HepG2 (cell line): ENCODE results near the gene TMEM107. TPM values are rescaled to one million over a fixed set of nuclear protein-coding genes. Genes with fewer than 3 reads are reported as not detected.
A peak's percentile ranks its signal among the peaks of the same experiment; 100 is the strongest.

Source experiments
- ATAD3A ChIP-seq: sonication (generic); formaldehyde crosslinking; IDR thresholded peaks from 2 replicates; pipeline ENCODE4 v1.4.0; 2020; ENCODE audit warnings: missing genetic modification reagents
- CBX2 ChIP-seq, 2 experiments: fragments of 200-600 bp in 1 of 2; sonication (generic); formaldehyde crosslinking in 1 of 2; IDR thresholded peaks; 2 replicates each; pipeline versions ENCODE4 v1.7.0 to v1.8.1; 2018 to 2022; ENCODE audit warnings: low read depth in 2 of 2, low read length in 1 of 2, mild to moderate bottlenecking in 1 of 2, missing genetic modification reagents in 1 of 2
- CHD2 ChIP-seq: IDR thresholded peaks from 2 replicates; pipeline ENCODE4 v1.6.1; 2011; ENCODE audit warnings: low read depth, low read length, improper control_type of control experiment
- FLYWCH1 ChIP-seq: sonication (generic); formaldehyde crosslinking; IDR thresholded peaks from 2 replicates; pipeline ENCODE4 v1.8.1; 2023; ENCODE audit warnings: mild to moderate bottlenecking, missing genetic modification reagents
- GLMP ChIP-seq: sonication (generic); formaldehyde crosslinking; IDR thresholded peaks from 2 replicates; pipeline ENCODE4 v1.9.0; 2021; ENCODE audit warnings: missing genetic modification reagents, mild to moderate bottlenecking, borderline replicate concordance
- NFKB2 ChIP-seq: sonication (generic); formaldehyde crosslinking; IDR thresholded peaks from 2 replicates; pipeline ENCODE4 v1.4.0; 2020; ENCODE audit warnings: missing genetic modification reagents, borderline replicate concordance
- NR2F1 ChIP-seq, 2 experiments: fragments of 450-650 bp in 1 of 2; formaldehyde crosslinking in 1 of 2; IDR thresholded peaks; 2 replicates each; pipeline versions ENCODE4 v1.5.0 to v1.6.1; 2016 to 2020; ENCODE audit warnings: mild to moderate bottlenecking in 1 of 2, missing compliant biosample characterization in 1 of 2, missing genetic modification reagents in 1 of 2, moderate library complexity in 1 of 2
- RFXAP ChIP-seq: sonication (generic); formaldehyde crosslinking; IDR thresholded peaks from 2 replicates; pipeline ENCODE4 v1.4.0; 2020; ENCODE audit warnings: missing genetic modification reagents, borderline replicate concordance
- RXRA ChIP-seq: sonication (generic); formaldehyde crosslinking; IDR thresholded peaks from 2 replicates; pipeline ENCODE4 v1.5.1; 2020; ENCODE audit warnings: missing genetic modification reagents
- SMARCC2 ChIP-seq: fragments of 450-650 bp; IDR thresholded peaks from 2 replicates; pipeline ENCODE4 v1.6.1; 2017; ENCODE audit warnings: antibody characterized with exemption, mild to moderate bottlenecking
- SP5 ChIP-seq: IDR thresholded peaks from 2 replicates; pipeline ENCODE4 v1.6.1; 2016; ENCODE audit warnings: low read depth, borderline replicate concordance
- YEATS4 ChIP-seq: sonication (generic); formaldehyde crosslinking; IDR thresholded peaks from 2 replicates; pipeline ENCODE4 v1.4.0; 2020; ENCODE audit warnings: missing genetic modification reagents, borderline replicate concordance
- ZBTB20 ChIP-seq: sonication (generic); formaldehyde crosslinking; IDR thresholded peaks from 2 replicates; pipeline ENCODE4 v1.8.1; 2023; ENCODE audit warnings: missing genetic modification reagents, low read depth, mild to moderate bottlenecking, borderline replicate concordance
- ZNF446 ChIP-seq: sonication (generic); formaldehyde crosslinking; IDR thresholded peaks from 2 replicates; pipeline ENCODE4 v1.5.0; 2020; ENCODE audit warnings: mild to moderate bottlenecking, missing genetic modification reagents
- ZNF598 ChIP-seq: sonication (generic); formaldehyde crosslinking; IDR thresholded peaks from 2 replicates; pipeline ENCODE4 v1.5.1; 2020; ENCODE audit warnings: mild to moderate bottlenecking, missing genetic modification reagents, borderline replicate concordance
- ZSCAN21 ChIP-seq: sonication (generic); formaldehyde crosslinking; IDR thresholded peaks from 2 replicates; pipeline ENCODE4 v1.8.0; 2022; ENCODE audit warnings: mild to moderate bottlenecking, missing genetic modification reagents, moderate library complexity, borderline replicate concordance
- polyA plus RNA-seq, 8 experiments: library from polyadenylated mRNA; depleted of rRNA in 3 of 8; stranded (reverse) in 7 of 8; unstranded in 1 of 8; fragments of >200 nt; fragmentation: Illumina TruSeq in 4 of 8; extraction: Trizol in 4 of 8; gene quantifications; 2 replicates each; pipeline versions ENCODE4 v1.2.1 to v1.2.3, GENCODE V29; 2011 to 2016; ENCODE audit warnings: low read depth in 4 of 8, missing spikeins in 1 of 8, mixed read lengths in 1 of 8; ENCODE audit not compliant: insufficient read depth in 1 of 8
- total RNA-seq, 5 experiments: library from RNA; depleted of rRNA; stranded (reverse); fragments of >200 nt; fragmentation: Illumina TruSeq; extraction: Trizol; gene quantifications; 2 replicates each; pipeline ENCODE4 v1.2.3, GENCODE V29; 2016; ENCODE audit warnings: low read depth in 1 of 5
- TF ChIP-seq, protein P1 (sequence below): IDR thresholded peaks from 2 replicates; pipeline ENCODE4 v1.6.1; 2016
- TF ChIP-seq, protein P2 (sequence below): sonication (generic); formaldehyde crosslinking; IDR thresholded peaks from 2 replicates; pipeline ENCODE4 v1.4.0; 2020; ENCODE audit warnings: missing genetic modification reagents
- TF ChIP-seq, protein P3 (sequence below): sonication (generic); formaldehyde crosslinking; IDR thresholded peaks from 2 replicates; pipeline ENCODE4 v1.4.0; 2020; ENCODE audit warnings: mild to moderate bottlenecking, missing genetic modification reagents

TMEM107 gene
- total and polyA plus RNA-seq, 2 of the 13 experiments (the other 11 are each of a cell fraction or from before 2014, with no cell fraction given), result 7.2 to 15.3 TPM

DNA sequence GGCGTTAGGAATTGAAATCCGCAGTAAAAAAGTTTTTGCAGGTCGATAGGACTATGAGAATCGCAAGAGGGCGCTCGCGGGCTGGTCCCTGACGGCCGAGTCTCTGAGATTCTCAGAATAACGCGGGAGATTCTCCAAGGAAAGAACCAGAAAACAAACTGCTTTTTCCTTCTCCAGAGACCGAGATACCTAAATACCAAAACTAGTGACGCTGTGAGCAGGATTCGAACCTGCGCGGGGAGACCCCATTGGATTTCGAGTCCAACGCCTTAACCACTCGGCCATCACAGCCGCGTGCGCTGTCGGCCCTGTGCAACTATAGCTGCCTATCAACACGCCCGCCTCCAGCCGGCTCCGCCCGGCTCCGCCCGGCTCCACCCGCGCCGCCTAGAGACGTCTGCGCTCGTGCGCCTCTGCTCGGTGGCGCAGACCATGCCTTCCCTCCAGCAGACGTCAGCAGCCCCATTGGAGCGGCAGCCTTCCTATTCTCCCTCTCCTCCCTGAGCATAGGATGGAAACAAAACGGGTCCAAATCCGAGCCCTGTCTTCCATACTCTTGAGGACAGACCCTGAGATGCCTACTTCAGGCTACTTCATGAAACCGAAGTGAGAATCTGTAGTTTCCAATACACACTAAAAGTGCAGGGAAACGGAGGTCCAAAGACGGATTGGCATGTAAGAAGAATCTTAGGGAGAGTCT is 37.4 kb downstream of the TMEM107 start (continued):
- TF ChIP-seq, protein P1, sequence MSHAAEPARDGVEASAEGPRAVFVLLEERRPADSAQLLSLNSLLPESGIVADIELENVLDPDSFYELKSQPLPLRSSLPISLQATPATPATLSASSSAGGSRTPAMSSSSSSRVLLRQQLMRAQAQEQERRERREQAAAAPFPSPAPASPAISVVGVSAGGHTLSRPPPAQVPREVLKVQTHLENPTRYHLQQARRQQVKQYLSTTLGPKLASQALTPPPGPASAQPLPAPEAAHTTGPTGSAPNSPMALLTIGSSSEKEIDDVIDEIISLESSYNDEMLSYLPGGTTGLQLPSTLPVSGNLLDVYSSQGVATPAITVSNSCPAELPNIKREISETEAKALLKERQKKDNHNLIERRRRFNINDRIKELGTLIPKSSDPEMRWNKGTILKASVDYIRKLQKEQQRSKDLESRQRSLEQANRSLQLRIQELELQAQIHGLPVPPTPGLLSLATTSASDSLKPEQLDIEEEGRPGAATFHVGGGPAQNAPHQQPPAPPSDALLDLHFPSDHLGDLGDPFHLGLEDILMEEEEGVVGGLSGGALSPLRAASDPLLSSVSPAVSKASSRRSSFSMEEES (CRISPR knock-in tag), result no peak
- TF ChIP-seq NFKB2 (peak; percentile 94; the same call in 1 of the 2 replicates), FLYWCH1 (0 out of 2 replicates have a peak, but pooled peaks have one; percentile 40), ZSCAN21 (CRISPR knock-in tag) (peak; percentile 79; the same call in 1 of the 2 replicates), SMARCC2 (no peak), CBX2 (IDR thresholded peaks at IDR 0.05; ENCODE audit: low read depth, low read length) (no peak), CBX2 (CRISPR knock-in tag; IDR thresholded peaks at IDR 0.05; ENCODE audit: low read depth) (no peak), ZNF446 (no peak), NR2F1 (CRISPR knock-in tag; IDR thresholded peaks at IDR 0.05) (no peak), YEATS4 (CRISPR knock-in tag) (no peak; the same call in 1 of the 2 replicates), RFXAP (CRISPR knock-in tag) (peak; percentile 81; the same call in 1 of the 2 replicates), CHD2 (peak; percentile 82), SP5 (CRISPR knock-in tag) (peak; percentile 81; the same call in 1 of the 2 replicates), RXRA (CRISPR knock-in tag) (peak; percentile 65), GLMP (no peak), ZNF598 (CRISPR knock-in tag) (no peak), ZBTB20 (CRISPR knock-in tag) (peak; percentile 59; the same call in 1 of the 2 replicates), ATAD3A (CRISPR knock-in tag) (no peak)
- TF ChIP-seq, protein P2, sequence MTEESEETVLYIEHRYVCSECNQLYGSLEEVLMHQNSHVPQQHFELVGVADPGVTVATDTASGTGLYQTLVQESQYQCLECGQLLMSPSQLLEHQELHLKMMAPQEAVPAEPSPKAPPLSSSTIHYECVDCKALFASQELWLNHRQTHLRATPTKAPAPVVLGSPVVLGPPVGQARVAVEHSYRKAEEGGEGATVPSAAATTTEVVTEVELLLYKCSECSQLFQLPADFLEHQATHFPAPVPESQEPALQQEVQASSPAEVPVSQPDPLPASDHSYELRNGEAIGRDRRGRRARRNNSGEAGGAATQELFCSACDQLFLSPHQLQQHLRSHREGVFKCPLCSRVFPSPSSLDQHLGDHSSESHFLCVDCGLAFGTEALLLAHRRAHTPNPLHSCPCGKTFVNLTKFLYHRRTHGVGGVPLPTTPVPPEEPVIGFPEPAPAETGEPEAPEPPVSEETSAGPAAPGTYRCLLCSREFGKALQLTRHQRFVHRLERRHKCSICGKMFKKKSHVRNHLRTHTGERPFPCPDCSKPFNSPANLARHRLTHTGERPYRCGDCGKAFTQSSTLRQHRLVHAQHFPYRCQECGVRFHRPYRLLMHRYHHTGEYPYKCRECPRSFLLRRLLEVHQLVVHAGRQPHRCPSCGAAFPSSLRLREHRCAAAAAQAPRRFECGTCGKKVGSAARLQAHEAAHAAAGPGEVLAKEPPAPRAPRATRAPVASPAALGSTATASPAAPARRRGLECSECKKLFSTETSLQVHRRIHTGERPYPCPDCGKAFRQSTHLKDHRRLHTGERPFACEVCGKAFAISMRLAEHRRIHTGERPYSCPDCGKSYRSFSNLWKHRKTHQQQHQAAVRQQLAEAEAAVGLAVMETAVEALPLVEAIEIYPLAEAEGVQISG (CRISPR knock-in tag), result peak; percentile 78
- TF ChIP-seq, protein P3, sequence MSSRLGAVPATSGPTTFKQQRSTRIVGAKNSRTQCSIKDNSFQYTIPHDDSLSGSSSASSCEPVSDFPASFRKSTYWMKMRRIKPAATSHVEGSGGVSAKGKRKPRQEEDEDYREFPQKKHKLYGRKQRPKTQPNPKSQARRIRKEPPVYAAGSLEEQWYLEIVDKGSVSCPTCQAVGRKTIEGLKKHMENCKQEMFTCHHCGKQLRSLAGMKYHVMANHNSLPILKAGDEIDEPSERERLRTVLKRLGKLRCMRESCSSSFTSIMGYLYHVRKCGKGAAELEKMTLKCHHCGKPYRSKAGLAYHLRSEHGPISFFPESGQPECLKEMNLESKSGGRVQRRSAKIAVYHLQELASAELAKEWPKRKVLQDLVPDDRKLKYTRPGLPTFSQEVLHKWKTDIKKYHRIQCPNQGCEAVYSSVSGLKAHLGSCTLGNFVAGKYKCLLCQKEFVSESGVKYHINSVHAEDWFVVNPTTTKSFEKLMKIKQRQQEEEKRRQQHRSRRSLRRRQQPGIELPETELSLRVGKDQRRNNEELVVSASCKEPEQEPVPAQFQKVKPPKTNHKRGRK (CRISPR knock-in tag), result no peak
